Hepatocyte (in vitro differentiated cells): ENCODE measurements around the gene NPDC1.

Source experiments
- EZH2 ChIP-seq: fragments of 200-600 bp; sonication (generic); IDR thresholded peaks from 2 replicates; pipeline ENCODE4 v1.6.1; 2016; ENCODE audit warnings: antibody characterized with exemption, mild to moderate bottlenecking, borderline replicate concordance
- TF ChIP-seq, protein P1 (sequence below): fragments of 200-600 bp; sonication (generic); IDR thresholded peaks from 2 replicates; pipeline ENCODE4 v1.5.1; 2016; ENCODE audit warnings: antibody characterized with exemption, mild to moderate bottlenecking; ENCODE audit not compliant: poor library complexity

DNA sequence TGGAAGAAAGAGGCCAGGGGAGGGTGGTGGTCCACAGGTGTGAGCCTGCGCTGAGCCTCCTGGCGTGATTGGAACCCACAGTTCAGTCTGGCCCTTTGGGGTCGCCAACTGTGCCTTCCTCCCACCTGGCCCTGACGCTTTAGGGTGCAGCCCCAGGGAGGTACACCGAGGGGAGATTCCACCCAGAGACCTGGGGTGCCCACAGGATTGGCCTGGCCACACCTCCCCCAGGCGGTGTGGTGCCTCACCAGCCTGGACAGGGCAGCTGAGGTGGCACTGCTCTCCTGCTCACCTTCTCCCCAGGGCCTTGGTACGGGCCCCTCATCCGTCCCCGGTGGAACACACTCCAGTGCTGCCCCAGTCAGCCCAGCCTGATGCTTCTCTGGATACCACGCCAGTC, 48.6 kb downstream of the NPDC1 start:
- TF ChIP-seq EZH2 = no peak
- TF ChIP-seq, protein P1, sequence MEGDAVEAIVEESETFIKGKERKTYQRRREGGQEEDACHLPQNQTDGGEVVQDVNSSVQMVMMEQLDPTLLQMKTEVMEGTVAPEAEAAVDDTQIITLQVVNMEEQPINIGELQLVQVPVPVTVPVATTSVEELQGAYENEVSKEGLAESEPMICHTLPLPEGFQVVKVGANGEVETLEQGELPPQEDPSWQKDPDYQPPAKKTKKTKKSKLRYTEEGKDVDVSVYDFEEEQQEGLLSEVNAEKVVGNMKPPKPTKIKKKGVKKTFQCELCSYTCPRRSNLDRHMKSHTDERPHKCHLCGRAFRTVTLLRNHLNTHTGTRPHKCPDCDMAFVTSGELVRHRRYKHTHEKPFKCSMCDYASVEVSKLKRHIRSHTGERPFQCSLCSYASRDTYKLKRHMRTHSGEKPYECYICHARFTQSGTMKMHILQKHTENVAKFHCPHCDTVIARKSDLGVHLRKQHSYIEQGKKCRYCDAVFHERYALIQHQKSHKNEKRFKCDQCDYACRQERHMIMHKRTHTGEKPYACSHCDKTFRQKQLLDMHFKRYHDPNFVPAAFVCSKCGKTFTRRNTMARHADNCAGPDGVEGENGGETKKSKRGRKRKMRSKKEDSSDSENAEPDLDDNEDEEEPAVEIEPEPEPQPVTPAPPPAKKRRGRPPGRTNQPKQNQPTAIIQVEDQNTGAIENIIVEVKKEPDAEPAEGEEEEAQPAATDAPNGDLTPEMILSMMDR = no peak
